ENCODE measurements around the gene RTN4RL1.

The RTN4RL1 gene

DNA sequence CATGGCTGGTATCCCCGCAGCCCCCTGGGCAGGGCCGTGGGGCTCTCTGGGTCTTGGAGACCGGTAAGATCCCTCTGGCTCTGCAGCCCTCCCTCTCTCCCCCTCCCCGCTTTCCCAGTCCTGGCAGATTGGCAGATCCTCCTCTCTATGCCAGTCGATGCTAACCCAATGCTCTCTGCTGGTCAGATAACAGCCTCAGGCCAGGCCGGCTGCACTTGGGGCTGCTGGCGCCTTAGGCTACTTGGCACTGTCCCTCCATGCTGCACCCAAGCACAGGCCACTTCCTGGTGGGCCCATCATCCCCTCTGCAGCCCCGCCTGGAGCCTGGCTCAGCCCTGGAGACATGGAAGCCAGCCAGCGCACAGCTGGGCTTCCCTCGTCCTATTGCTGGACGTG is 81.7 kb downstream of the RTN4RL1 start:
- Histone ChIP-seq H3K4me3 (ENCODE audit: low read length, poor library complexity, severe bottlenecking) (no peak overlapping the region), H3F3A (ENCODE audit: low read depth) (no peaks in the 10 kb centered on the region), H3K4me1 (ENCODE audit: insufficient read depth, low read length, poor library complexity, severe bottlenecking) (no peaks in the 10 kb centered on the region), H3K9me3 (ENCODE audit: insufficient read depth, low read depth, low read length) (no peaks in the 10 kb centered on the region), H3K4me2 (ENCODE audit: low read depth, low read length, poor library complexity, severe bottlenecking) (no peak overlapping the region), H3K9me2 (replicated peaks; ENCODE audit: low read depth, low read length) (no peaks in the 10 kb centered on the region), H2AFZ (ENCODE audit: low read length) (no peak overlapping the region), H4K20me1 (ENCODE audit: insufficient read depth, low read length, poor library complexity, severe bottlenecking) (no peaks in the 10 kb centered on the region), H3K36me3 (ENCODE audit: insufficient read depth, low read length) (no peaks in the 10 kb centered on the region), H3K9ac (ENCODE audit: low read depth, low read length, poor library complexity, severe bottlenecking) (no peak overlapping the region), H3K27me3 (ENCODE audit: insufficient read depth, low read length, poor library complexity, severe bottlenecking) (no peaks in the 10 kb centered on the region), H3K79me2 (ENCODE audit: insufficient read depth, low read length) (no peaks in the 10 kb centered on the region)
- TF ChIP-seq, protein P1, sequence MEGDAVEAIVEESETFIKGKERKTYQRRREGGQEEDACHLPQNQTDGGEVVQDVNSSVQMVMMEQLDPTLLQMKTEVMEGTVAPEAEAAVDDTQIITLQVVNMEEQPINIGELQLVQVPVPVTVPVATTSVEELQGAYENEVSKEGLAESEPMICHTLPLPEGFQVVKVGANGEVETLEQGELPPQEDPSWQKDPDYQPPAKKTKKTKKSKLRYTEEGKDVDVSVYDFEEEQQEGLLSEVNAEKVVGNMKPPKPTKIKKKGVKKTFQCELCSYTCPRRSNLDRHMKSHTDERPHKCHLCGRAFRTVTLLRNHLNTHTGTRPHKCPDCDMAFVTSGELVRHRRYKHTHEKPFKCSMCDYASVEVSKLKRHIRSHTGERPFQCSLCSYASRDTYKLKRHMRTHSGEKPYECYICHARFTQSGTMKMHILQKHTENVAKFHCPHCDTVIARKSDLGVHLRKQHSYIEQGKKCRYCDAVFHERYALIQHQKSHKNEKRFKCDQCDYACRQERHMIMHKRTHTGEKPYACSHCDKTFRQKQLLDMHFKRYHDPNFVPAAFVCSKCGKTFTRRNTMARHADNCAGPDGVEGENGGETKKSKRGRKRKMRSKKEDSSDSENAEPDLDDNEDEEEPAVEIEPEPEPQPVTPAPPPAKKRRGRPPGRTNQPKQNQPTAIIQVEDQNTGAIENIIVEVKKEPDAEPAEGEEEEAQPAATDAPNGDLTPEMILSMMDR (conservative IDR thresholded peaks at IDR 0.05; ENCODE audit: low read length) = no peak
- no peak for TF ChIP-seq EZH2phosphoT487 (IDR thresholded peaks at IDR 0.05; ENCODE audit: borderline replicate concordance)

DNA sequence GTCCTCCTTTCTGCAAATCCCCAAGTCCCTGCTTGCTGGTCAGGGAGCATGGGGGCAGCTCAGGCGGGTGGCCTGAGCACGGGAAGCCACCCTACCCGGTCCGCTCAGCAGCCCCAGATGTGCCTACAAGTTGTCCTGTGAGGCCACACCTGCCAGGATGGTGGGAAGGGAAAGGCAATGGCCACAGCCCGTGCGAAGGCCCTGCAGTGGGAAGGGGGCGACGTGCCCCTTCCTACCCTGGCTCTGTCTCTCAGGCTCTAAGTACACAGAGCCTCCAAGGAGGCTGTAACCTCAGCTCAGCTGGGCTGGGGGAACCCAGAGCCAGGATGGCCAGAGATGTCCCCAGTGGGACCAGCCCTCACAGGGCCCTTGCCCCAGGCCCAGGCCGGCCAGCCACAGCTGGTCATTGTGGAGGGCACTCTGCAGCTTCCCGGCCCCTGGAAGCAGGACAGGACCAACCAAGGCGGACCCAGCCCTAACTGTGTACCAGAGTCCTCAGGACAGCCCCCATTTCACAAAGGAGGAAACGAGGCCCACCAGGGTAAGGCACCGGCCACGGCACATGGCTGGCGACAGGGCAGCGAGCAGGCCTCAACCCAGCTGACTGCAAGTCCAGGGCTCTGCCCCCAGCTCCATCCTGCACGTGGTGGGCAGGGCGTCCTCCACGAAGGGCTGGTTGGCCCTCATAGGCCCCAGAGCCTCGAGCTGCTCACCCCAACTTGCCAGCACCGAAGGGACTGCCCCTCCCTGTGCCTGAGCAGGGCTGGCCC is 82.3 kb downstream of the RTN4RL1 start:
- no peaks in the 10 kb centered on the region for H3K9me3 ChIP-seq (ENCODE audit: insufficient read depth, low read depth, low read length)
- TF ChIP-seq, protein P1 (conservative IDR thresholded peaks at IDR 0.05; ENCODE audit: low read length) = no peak
- no peak for TF ChIP-seq EZH2phosphoT487 (IDR thresholded peaks at IDR 0.05; ENCODE audit: borderline replicate concordance)
- H3K36me3 ChIP-seq (ENCODE audit: insufficient read depth, low read length) = no peaks in the 10 kb centered on the region
- no peaks in the 10 kb centered on the region for H3K79me2 ChIP-seq (ENCODE audit: insufficient read depth, low read length)
- H2AFZ ChIP-seq (ENCODE audit: low read length) = no peak overlapping the region
- no peak overlapping the region for H3K4me2 ChIP-seq (ENCODE audit: low read depth, low read length, poor library complexity, severe bottlenecking)
- no peak overlapping the region for H3K9ac ChIP-seq (ENCODE audit: low read depth, low read length, poor library complexity, severe bottlenecking)
- H3K4me3 ChIP-seq (ENCODE audit: low read length, poor library complexity, severe bottlenecking) = no peak overlapping the region
- no peaks in the 10 kb centered on the region for H3K4me1 ChIP-seq (ENCODE audit: insufficient read depth, low read length, poor library complexity, severe bottlenecking)
- H3F3A ChIP-seq (ENCODE audit: low read depth) = no peaks in the 10 kb centered on the region
- no peaks in the 10 kb centered on the region for H3K27me3 ChIP-seq (ENCODE audit: insufficient read depth, low read length, poor library complexity, severe bottlenecking)
- H4K20me1 ChIP-seq (ENCODE audit: insufficient read depth, low read length, poor library complexity, severe bottlenecking) = no peaks in the 10 kb centered on the region
- no peaks in the 10 kb centered on the region for H3K9me2 ChIP-seq (replicated peaks; ENCODE audit: low read depth, low read length)

DNA sequence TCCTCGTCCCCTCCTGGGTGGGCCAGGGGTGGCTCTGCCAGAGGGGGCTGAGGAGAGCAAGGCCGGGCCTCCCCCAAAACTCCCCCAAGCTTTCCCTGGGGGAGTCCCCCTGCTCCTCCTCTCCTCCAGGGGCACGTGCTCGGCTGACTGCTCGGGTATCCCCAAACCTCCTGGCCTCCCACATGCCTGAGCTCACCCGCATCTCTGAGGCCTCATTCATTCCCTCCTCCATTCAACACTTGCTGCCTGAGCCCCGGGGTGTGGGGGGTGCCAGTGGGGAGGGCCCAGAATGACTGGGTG is 83.1 kb downstream of the RTN4RL1 start:
- Histone ChIP-seq H3K9ac (ENCODE audit: low read depth, low read length, poor library complexity, severe bottlenecking) (no peak overlapping the region), H4K20me1 (ENCODE audit: insufficient read depth, low read length, poor library complexity, severe bottlenecking) (no peaks in the 10 kb centered on the region), H3K4me3 (ENCODE audit: low read length, poor library complexity, severe bottlenecking) (no peak overlapping the region), H3K79me2 (ENCODE audit: insufficient read depth, low read length) (no peaks in the 10 kb centered on the region), H3K4me2 (ENCODE audit: low read depth, low read length, poor library complexity, severe bottlenecking) (no peak overlapping the region), H3K9me3 (ENCODE audit: insufficient read depth, low read depth, low read length) (no peaks in the 10 kb centered on the region), H2AFZ (ENCODE audit: low read length) (no peak overlapping the region), H3F3A (ENCODE audit: low read depth) (no peaks in the 10 kb centered on the region), H3K36me3 (ENCODE audit: insufficient read depth, low read length) (no peaks in the 10 kb centered on the region), H3K4me1 (ENCODE audit: insufficient read depth, low read length, poor library complexity, severe bottlenecking) (no peaks in the 10 kb centered on the region), H3K27me3 (ENCODE audit: insufficient read depth, low read length, poor library complexity, severe bottlenecking) (no peaks in the 10 kb centered on the region), H3K9me2 (replicated peaks; ENCODE audit: low read depth, low read length) (no peaks in the 10 kb centered on the region)
- TF ChIP-seq, protein P1 (conservative IDR thresholded peaks at IDR 0.05; ENCODE audit: low read length) = no peak
- TF ChIP-seq EZH2phosphoT487 (IDR thresholded peaks at IDR 0.05; ENCODE audit: borderline replicate concordance) = no peak

All from Loucy (cell line).